Measurements from ENCODE around the gene TBC1D10B. TPM values are rescaled to one million over a fixed set of nuclear protein-coding genes. Genes with fewer than 3 reads are reported as not detected.

Gene TBC1D10B
- total and polyA plus RNA-seq, 4 experiments from 2014 or later = 8.5 to 55.3 (median 31.6) TPM

DNA sequence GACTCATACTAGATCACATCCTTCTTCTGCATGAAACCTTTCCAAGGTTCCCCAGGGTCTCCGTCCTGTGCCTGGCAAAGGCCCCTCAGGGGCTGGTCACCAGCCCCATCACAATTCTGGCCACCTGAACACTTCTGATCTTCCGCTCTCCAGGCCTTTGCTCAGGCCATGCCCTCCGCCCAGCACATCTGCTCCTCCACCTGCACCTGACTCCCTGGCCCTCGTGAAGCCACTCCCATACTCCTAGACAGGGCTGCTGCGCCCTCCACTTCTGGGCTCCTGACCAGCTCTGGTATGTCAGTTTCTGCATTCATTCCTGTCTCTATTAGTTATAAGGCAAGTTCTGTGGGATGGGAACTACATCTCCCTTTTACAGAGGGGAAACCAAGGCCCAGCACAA lies 2.4 kb upstream of the TBC1D10B start:
- intact Hi-C loops (cut with micrococcal nuclease) = no loop called here
- Histone ChIP-seq H3K36me3 (ENCODE audit: insufficient read depth, low read length) (no peaks in the 10 kb centered on the region), H3K4me1 (ENCODE audit: insufficient read depth, low read length) (peaks cover 53% of the 10 kb centered on the region), H3K27ac (ENCODE audit: low read depth, low read length) (no peak overlapping the region), H3K27me3 (ENCODE audit: insufficient read depth, low read length) (no peaks in the 10 kb centered on the region), H3K4me3 (ENCODE audit: low read length in 2 of 2) (no peak overlapping the region), H3K9me3 (ENCODE audit: control insufficient read depth in 1 of 2, low read length in 2 of 2) (no peaks in the 10 kb centered on the region)
- DNase-seq = no peak
- H3K4me1 Mint-ChIP-seq = peaks cover 36 to 50% (median 43%) of the 10 kb centered on the region in 4 donors
- ChIA-PET CTCF (ENCODE audit: partially characterized antibody) (interaction anchor here (2.6 kb wide), 2 partner anchors 10 to 35 kb away, joined by 24 to 41 read pairs; partner anchors contain the start of genes SEPTIN1 and ZNF771), POLR2A (ENCODE audit: partially characterized antibody) (interaction anchor here (1.0 to 12.9 kb wide), 4 partner anchors 8 to 45 kb away, joined by 4 to 224 read pairs (median 32); partner anchors contain the start of genes SEPTIN1 and ZNF771)
- H3K4me3 Mint-ChIP-seq = peak overlapping the region in 6 of 8 donors; percentile 2 to 80 (median 24)
- no peaks in the 10 kb centered on the region for H3K9me3 Mint-ChIP-seq
- H3K27me3 Mint-ChIP-seq = peaks cover 0 to 2% of the 10 kb centered on the region in 2 donors
- peaks cover 0 to 10% of the 10 kb centered on the region in 2 donors for H3K36me3 Mint-ChIP-seq
- peak overlapping the region; percentile 12 to 95 (median 85) for H3K27ac Mint-ChIP-seq

DNA sequence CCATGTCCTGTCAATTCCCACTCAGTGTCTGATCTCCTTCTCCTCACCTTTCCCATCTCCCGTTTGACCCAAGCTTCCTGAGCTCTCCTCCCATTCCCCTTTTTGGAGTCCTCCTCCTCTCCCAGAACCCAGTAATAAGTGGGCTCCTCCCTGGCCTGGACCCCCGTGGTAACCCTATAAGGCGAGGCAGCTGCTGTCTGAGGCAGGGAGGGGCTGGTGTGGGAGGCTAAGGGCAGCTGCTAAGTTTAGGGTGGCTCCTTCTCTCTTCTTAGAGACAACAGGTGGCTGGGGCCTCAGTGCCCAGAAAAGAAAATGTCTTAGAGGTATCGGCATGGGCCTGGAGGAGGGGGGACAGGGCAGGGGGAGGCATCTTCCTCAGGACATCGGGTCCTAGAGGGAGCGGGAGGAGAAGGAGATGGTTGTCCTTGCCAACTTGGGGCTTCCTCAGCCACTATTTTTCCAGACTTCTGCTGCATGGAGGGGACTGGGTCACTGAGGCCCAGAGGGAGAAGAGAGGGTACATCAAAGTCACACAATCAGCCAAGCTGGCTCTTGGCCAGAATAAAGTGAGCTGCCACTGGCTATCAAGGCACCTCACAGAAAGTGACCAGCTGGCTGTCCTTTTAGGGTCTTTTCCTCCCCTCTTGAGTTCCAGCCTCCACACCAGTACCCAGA lies 1.9 kb upstream of the TBC1D10B start:
- peak overlapping the region in 6 of 8 donors; percentile 80 to 91 (median 84) for H3K4me3 Mint-ChIP-seq
- H3K27me3 Mint-ChIP-seq = peaks cover 0 to 2% of the 10 kb centered on the region in 2 donors
- H3K36me3 Mint-ChIP-seq = peaks cover 0 to 12% of the 10 kb centered on the region in 2 donors
- no peaks in the 10 kb centered on the region for H3K9me3 Mint-ChIP-seq
- intact Hi-C loops (cut with micrococcal nuclease) = no loop called here
- H3K4me1 ChIP-seq (ENCODE audit: insufficient read depth, low read length) = peaks cover 54% of the 10 kb centered on the region
- no peaks in the 10 kb centered on the region for H3K9me3 ChIP-seq (ENCODE audit: control insufficient read depth in 1 of 2, low read length in 2 of 2)
- H3K36me3 ChIP-seq (ENCODE audit: insufficient read depth, low read length) = no peaks in the 10 kb centered on the region
- no peak for DNase-seq
- no peak overlapping the region for H3K4me3 ChIP-seq (ENCODE audit: low read length in 2 of 2)
- no peaks in the 10 kb centered on the region for H3K27me3 ChIP-seq (ENCODE audit: insufficient read depth, low read length)
- ChIA-PET POLR2A (ENCODE audit: partially characterized antibody) (interaction anchor here (1.0 to 12.9 kb wide), 10 partner anchors 9 to 306 kb away, joined by 4 to 224 read pairs (median 28); partner anchors contain the start of genes ALDOA, CD2BP2, SEPTIN1 and TBX6), CTCF (ENCODE audit: partially characterized antibody) (interaction anchor here (0.7 to 2.6 kb wide), 8 partner anchors 10 to 226 kb away, joined by 3 to 41 read pairs (median 6); partner anchors contain the start of genes SEPTIN1, ZNF48 and ZNF771)
- peak overlapping the region; percentile 80 to 99 (median 95) for H3K27ac Mint-ChIP-seq
- H3K4me1 Mint-ChIP-seq = peaks cover 37 to 50% (median 43%) of the 10 kb centered on the region in 4 donors
- H3K27ac ChIP-seq (ENCODE audit: low read depth, low read length) = peak overlapping the region; percentile 68

- H3K36me3 Mint-ChIP-seq = peaks cover 0 to 18% of the 10 kb centered on the region in 2 donors
- POLR2A ChIA-PET (ENCODE audit: partially characterized antibody) = interaction anchor here (0.7 to 12.9 kb wide), 25 partner anchors 9 to 695 kb away, joined by 3 to 224 read pairs (median 5); partner anchors contain the start of genes ALDOA, CD2BP2, CORO1A and DCTPP1
- CTCF ChIA-PET (ENCODE audit: partially characterized antibody) = interaction anchor here (0.7 to 2.6 kb wide), 16 partner anchors 9 to 279 kb away, joined by 3 to 41 read pairs (median 4); partner anchors contain the start of genes CD2BP2, SEPTIN1, TBX6 and ZNF48
- H3K9me3 ChIP-seq (ENCODE audit: control insufficient read depth in 1 of 2, low read length in 2 of 2) = no peaks in the 10 kb centered on the region
- H3K27me3 ChIP-seq (ENCODE audit: insufficient read depth, low read length) = no peaks in the 10 kb centered on the region
- peaks cover 53% of the 10 kb centered on the region for H3K4me1 ChIP-seq (ENCODE audit: insufficient read depth, low read length)
- intact Hi-C loops (cut with micrococcal nuclease) = loop anchor here (2.0 kb wide), 2 partner anchors 37 to 307 kb away; partner anchors contain the start of gene ALDOA
- peak overlapping the region; percentile 80 to 99 (median 95) for H3K27ac Mint-ChIP-seq
- peaks cover 0 to 2% of the 10 kb centered on the region in 2 donors for H3K27me3 Mint-ChIP-seq
- no peak for DNase-seq
- peak overlapping the region; percentile 68 for H3K27ac ChIP-seq (ENCODE audit: low read depth, low read length)
- peaks cover 43 to 56% (median 47%) of the 10 kb centered on the region in 4 donors for H3K4me1 Mint-ChIP-seq
- peak overlapping the region; percentile 80 to 91 (median 84) for H3K4me3 Mint-ChIP-seq
- peak overlapping the region; percentile 47 to 66 for H3K4me3 ChIP-seq (ENCODE audit: low read length in 2 of 2)
- no peaks in the 10 kb centered on the region for H3K9me3 Mint-ChIP-seq
- H3K36me3 ChIP-seq (ENCODE audit: insufficient read depth, low read length) = no peaks in the 10 kb centered on the region
Observed at GRCh38 chr16:30371248-30371816, 1.0 kb upstream of the TBC1D10B start.

- peaks cover 10% of the 10 kb centered on the region for H3K36me3 ChIP-seq (ENCODE audit: insufficient read depth, low read length)
- ChIA-PET POLR2A (ENCODE audit: partially characterized antibody) (interaction anchor here (1.1 to 12.9 kb wide), 17 partner anchors 11 to 579 kb away, joined by 3 to 224 read pairs (median 12); partner anchors contain the start of genes CD2BP2, CORO1A, DCTPP1 and KIF22), CTCF (ENCODE audit: partially characterized antibody) (interaction anchor here (0.8 to 2.6 kb wide), 8 partner anchors 10 to 278 kb away, joined by 3 to 24 read pairs (median 4); partner anchors contain the start of genes SEPTIN1 and TBX6)
- Mint-ChIP-seq H3K9me3 (no peaks in the 10 kb centered on the region), H3K27me3 (peaks cover 0 to 2% of the 10 kb centered on the region in 2 donors), H3K4me3 (peak overlapping the region in 7 of 8 donors; percentile 80 to 91 (median 84)), H3K27ac (peak overlapping the region in 6 of 7 donors; percentile 86 to 99 (median 96)), H3K4me1 (peaks cover 43 to 66% (median 51%) of the 10 kb centered on the region in 4 donors), H3K36me3 (peaks cover 0 to 28% of the 10 kb centered on the region in 2 donors)
- H3K27ac ChIP-seq (ENCODE audit: low read depth, low read length) = peak overlapping the region; percentile 72
- intact Hi-C loops (cut with micrococcal nuclease) = loop anchor here (1.0 to 2.0 kb wide), 6 partner anchors 8 to 305 kb away; partner anchors contain the start of genes ALDOA, CD2BP2, FBRS and ZNF771
- H3K27me3 ChIP-seq (ENCODE audit: insufficient read depth, low read length) = no peaks in the 10 kb centered on the region
- peak overlapping the region in 1 of 2 donors; percentile 67 for H3K4me3 ChIP-seq (ENCODE audit: low read length in 2 of 2)
- H3K4me1 ChIP-seq (ENCODE audit: insufficient read depth, low read length) = peaks cover 43% of the 10 kb centered on the region
- no peak for DNase-seq
- H3K9me3 ChIP-seq (ENCODE audit: control insufficient read depth in 1 of 2, low read length in 2 of 2) = no peaks in the 10 kb centered on the region
Observed at GRCh38 chr16:30369938-30370455, 297 bp downstream of the TBC1D10B start.

- H3K4me3 Mint-ChIP-seq = peak overlapping the region; percentile 87 to 94 (median 90)
- POLR2A ChIA-PET (ENCODE audit: partially characterized antibody) = interaction anchor here (0.6 to 12.9 kb wide), 13 partner anchors 11 to 278 kb away, joined by 3 to 224 read pairs (median 14); partner anchors contain the start of genes CD2BP2, CORO1A, DCTPP1 and SEPTIN1
- H3K9me3 Mint-ChIP-seq = no peaks in the 10 kb centered on the region
- Histone ChIP-seq H3K4me1 (ENCODE audit: insufficient read depth, low read length) (peaks cover 43% of the 10 kb centered on the region), H3K4me3 (ENCODE audit: low read length in 2 of 2) (peak overlapping the region; percentile 67 to 88), H3K27ac (ENCODE audit: low read depth, low read length) (peak overlapping the region; percentile 72), H3K36me3 (ENCODE audit: insufficient read depth, low read length) (peaks cover 16% of the 10 kb centered on the region), H3K9me3 (ENCODE audit: control insufficient read depth in 1 of 2, low read length in 2 of 2) (no peaks in the 10 kb centered on the region), H3K27me3 (ENCODE audit: insufficient read depth, low read length) (no peaks in the 10 kb centered on the region)
- H3K27ac Mint-ChIP-seq = peak overlapping the region; percentile 70 to 91 (median 83)
- H3K4me1 Mint-ChIP-seq = peaks cover 43 to 70% (median 53%) of the 10 kb centered on the region in 4 donors
- H3K36me3 Mint-ChIP-seq = peaks cover 5 to 34% of the 10 kb centered on the region in 2 donors
- peak in 2 of 5 donors; percentile 21 to 49 for DNase-seq
- intact Hi-C loops (cut with micrococcal nuclease) = no loop called here
- peaks cover 0 to 2% of the 10 kb centered on the region in 2 donors for H3K27me3 Mint-ChIP-seq
- CTCF ChIA-PET (ENCODE audit: partially characterized antibody) = interaction anchor here (1.1 to 1.6 kb wide), 2 partner anchors 11 to 40 kb away, joined by 3 to 4 read pairs; no protein-coding TSS in a partner anchor
Observed at GRCh38 chr16:30369091-30369937, 980 bp downstream of the TBC1D10B start.

GRCh38 chr16:30368792-30369090 lies 1.6 kb downstream of the TBC1D10B start:
- Histone ChIP-seq H3K4me3 (ENCODE audit: low read length in 2 of 2) (peak overlapping the region; percentile 67 to 88), H3K36me3 (ENCODE audit: insufficient read depth, low read length) (peaks cover 16% of the 10 kb centered on the region), H3K27me3 (ENCODE audit: insufficient read depth, low read length) (no peaks in the 10 kb centered on the region), H3K9me3 (ENCODE audit: control insufficient read depth in 1 of 2, low read length in 2 of 2) (no peaks in the 10 kb centered on the region), H3K27ac (ENCODE audit: low read depth, low read length) (peak overlapping the region; percentile 72), H3K4me1 (ENCODE audit: insufficient read depth, low read length) (peaks cover 43% of the 10 kb centered on the region)
- intact Hi-C loops (cut with micrococcal nuclease) = no loop called here
- Mint-ChIP-seq H3K36me3 (peaks cover 7 to 36% of the 10 kb centered on the region in 2 donors), H3K4me3 (peak overlapping the region; percentile 87 to 94 (median 90)), H3K9me3 (no peaks in the 10 kb centered on the region), H3K4me1 (peaks cover 43 to 72% (median 53%) of the 10 kb centered on the region in 4 donors), H3K27me3 (peaks cover 0 to 2% of the 10 kb centered on the region in 2 donors), H3K27ac (peak overlapping the region; percentile 70 to 91 (median 83))
- DNase-seq = no peak
- ChIA-PET POLR2A (ENCODE audit: partially characterized antibody) (interaction anchor here (0.6 to 12.9 kb wide), 11 partner anchors 12 to 277 kb away, joined by 3 to 224 read pairs (median 14); partner anchors contain the start of genes CD2BP2, CORO1A, DCTPP1 and SEPTIN1), CTCF (ENCODE audit: partially characterized antibody) (interaction anchor here (0.7 to 2.1 kb wide), 4 partner anchors 10 to 40 kb away, joined by 3 to 4 read pairs (median 4); no protein-coding TSS in a partner anchor)

All from CD4-positive, alpha-beta memory T cell (primary cell).